HCT116 (cell line): ENCODE results near the gene NOS1. TPM values are rescaled to one million over a fixed set of nuclear protein-coding genes. Genes with fewer than 3 reads are reported as not detected.

ENCODE experiments used
- ATAC-seq: fragments of 200-7000 bp; cut with Tn5 transposase; 2 replicates; pipeline ENCODE4 v1.9.1; 2020; ENCODE audit warnings: mild to moderate bottlenecking, moderate library complexity
- BruUV-seq: library from RNA; stranded (reverse); fragments of 400-500 nt; replicated peaks from 2 replicates; lab custom pipeline; 2021; lab: Mats Ljungman, UMichigan
- CTCF ChIA-PET: fragments of 300-600 bp; sonication (Branson Sonifier 250); formaldehyde crosslinking; loops from one replicate; lab custom pipeline; 2021; ENCODE audit warnings: antibody characterized with exemption; lab: Charles Lee
- POLR2A ChIA-PET: fragments of 300-600, 350-600 bp; sonication (Branson Sonifier 250); formaldehyde crosslinking; loops from one replicate; lab custom pipeline; 2021; ENCODE audit warnings: antibody characterized with exemption; lab: Charles Lee
- RAD21 ChIA-PET, 2 experiments: fragments of 300-600 bp; sonication (Branson Sonifier 250); formaldehyde crosslinking; loops; one replicate each; lab custom pipeline; 2023; ENCODE audit warnings: low total read pairs in 2 of 2; ENCODE audit not compliant: uncharacterized antibody in 2 of 2, unreplicated experiment in 2 of 2, low non-redundant PET in 1 of 2; lab: Charles Lee
- DNase-seq: peaks from one replicate; pipeline ENCODE4 v3.0.0-alpha.2; 2010; ENCODE audit warnings: low read depth, low spot score
- H2AFZ ChIP-seq: fragments of 200-600 bp; shearing (Covaris generic), sonication (generic); 2 replicates; pipeline ENCODE4 v1.6.1; 2017; ENCODE audit warnings: low read depth, mixed run types, mixed read lengths, antibody characterized with exemption, low read length; ENCODE audit not compliant: poor library complexity, severe bottlenecking
- H3K27ac ChIP-seq: 2 replicates; pipeline ENCODE4 v1.5.1; 2012; ENCODE audit warnings: low read depth, low read length
- H3K27me3 ChIP-seq: fragments of 200-600 bp; sonication (generic); 2 replicates; pipeline ENCODE4 v1.6.1; 2016; ENCODE audit warnings: mixed run types, low read length, mixed read lengths; ENCODE audit not compliant: insufficient read depth
- H3K36me3 ChIP-seq, 2 experiments: fragments of 200-500 bp in 1 of 2; fragments of 200-600 bp in 1 of 2; sonication (Bioruptor generic) in 1 of 2; sonication (generic) in 1 of 2; 2 replicates each; pipeline versions ENCODE4 v1.5.1 to v1.6.1; 2014 to 2016; ENCODE audit warnings: low read length in 2 of 2, inconsistent platforms in 1 of 2, mixed read lengths in 1 of 2, mixed run types in 1 of 2; ENCODE audit not compliant: insufficient read depth in 2 of 2, control insufficient read depth in 1 of 2
- H3K4me1 ChIP-seq, 2 experiments: fragments of 200-600 bp in 1 of 2; sonication (generic) in 1 of 2; 2 replicates each; pipeline versions ENCODE4 v1.5.1 to v1.6.1; 2012 to 2017; ENCODE audit warnings: low read length in 2 of 2, inconsistent platforms in 1 of 2, mild to moderate bottlenecking in 1 of 2, mixed read lengths in 1 of 2, mixed run types in 1 of 2, moderate library complexity in 1 of 2; ENCODE audit not compliant: insufficient read depth in 2 of 2, control insufficient read depth in 1 of 2
- H3K4me2 ChIP-seq: fragments of 200-600 bp; sonication (generic); 2 replicates; pipeline ENCODE4 v1.6.1; 2017; ENCODE audit warnings: mixed run types, low read length, mixed read lengths
- H3K4me3 ChIP-seq, 2 experiments: fragments of 200-600 bp in 1 of 2; sonication (generic) in 1 of 2; replicated peaks in 1 of 2; 2 replicates each; pipeline ENCODE4 v1.5.1; 2011 to 2016; ENCODE audit warnings: low read length in 2 of 2, control low read depth in 1 of 2, low read depth in 1 of 2, mild to moderate bottlenecking in 1 of 2, mixed read lengths in 1 of 2, mixed run types in 1 of 2
- H3K79me2 ChIP-seq: fragments of 200-600 bp; sonication (generic); 2 replicates; pipeline ENCODE4 v1.6.1; 2017; ENCODE audit warnings: mild to moderate bottlenecking, mixed run types, low read length, moderate library complexity, mixed read lengths; ENCODE audit not compliant: insufficient read depth
- H3K9ac ChIP-seq: fragments of 200-600 bp; sonication (generic); 2 replicates; pipeline ENCODE4 v1.6.1; 2016; ENCODE audit warnings: low read length, mixed read lengths
- H3K9me2 ChIP-seq: fragments of 200-600 bp; sonication (generic), shearing (Covaris generic); 2 replicates; pipeline ENCODE4 v1.6.1; 2017; ENCODE audit warnings: mixed run types, mild to moderate bottlenecking, moderate library complexity; ENCODE audit not compliant: insufficient read depth
- H3K9me3 ChIP-seq, 2 experiments: fragments of 200-500 bp in 1 of 2; fragments of 200-600 bp in 1 of 2; sonication (Bioruptor generic) in 1 of 2; sonication (generic) in 1 of 2; 2 replicates each; pipeline ENCODE4 v1.6.1; 2014 to 2017; ENCODE audit warnings: low read length in 2 of 2, mixed read lengths in 2 of 2, inconsistent platforms in 1 of 2, low read depth in 1 of 2, mild to moderate bottlenecking in 1 of 2, mixed run types in 1 of 2, moderate library complexity in 1 of 2; ENCODE audit not compliant: control insufficient read depth in 1 of 2, insufficient read depth in 1 of 2
- H4K20me1 ChIP-seq: fragments of 200-600 bp; sonication (generic), shearing (Covaris generic); 2 replicates; pipeline ENCODE4 v1.6.1; 2017; ENCODE audit warnings: mixed run types, mild to moderate bottlenecking, moderate library complexity; ENCODE audit not compliant: insufficient read depth
- CBX3 ChIP-seq: IDR thresholded peaks from 2 replicates; pipeline ENCODE4 v1.6.1; 2012; ENCODE audit warnings: low read depth
- EGR1 ChIP-seq: IDR thresholded peaks from 2 replicates; pipeline ENCODE4 v1.6.1; 2012; ENCODE audit warnings: low read depth
- ELF1 ChIP-seq: IDR thresholded peaks from 2 replicates; pipeline ENCODE4 v1.6.1; 2012; ENCODE audit warnings: low read depth, borderline replicate concordance
- EZH2 ChIP-seq: fragments of 200-600 bp; sonication (generic); IDR thresholded peaks from 2 replicates; pipeline ENCODE4 v1.6.1; 2017; ENCODE audit warnings: antibody characterized with exemption, mixed run types
- FOSL1 ChIP-seq: IDR thresholded peaks from 2 replicates; pipeline ENCODE4 v1.6.1; 2012; ENCODE audit warnings: low read depth
- JUND ChIP-seq: IDR thresholded peaks from 2 replicates; pipeline ENCODE4 v1.6.1; 2012
- RAD21 ChIP-seq: IDR thresholded peaks from 2 replicates; pipeline ENCODE4 v1.6.1; 2012; ENCODE audit warnings: low read depth, mild to moderate bottlenecking
- SIN3A ChIP-seq: IDR thresholded peaks from 2 replicates; pipeline ENCODE4 v1.6.1; 2012; ENCODE audit warnings: low read depth
- SRF ChIP-seq: IDR thresholded peaks from 2 replicates; pipeline ENCODE4 v1.6.1; 2012; ENCODE audit warnings: low read depth
- TCF7L2 ChIP-seq: IDR thresholded peaks from 2 replicates; pipeline ENCODE4 v1.7.0; 2011; ENCODE audit warnings: borderline replicate concordance, inconsistent platforms; ENCODE audit not compliant: insufficient read depth, insufficient read length; ENCODE audit errors: extremely low read depth
- YY1 ChIP-seq: IDR thresholded peaks from 2 replicates; pipeline ENCODE4 v1.6.1; 2011; ENCODE audit warnings: low read length, low read depth, moderate library complexity, mild to moderate bottlenecking; ENCODE audit not compliant: insufficient replicate concordance; ENCODE audit errors: extremely low read depth
- ZBTB33 ChIP-seq: IDR thresholded peaks from 2 replicates; pipeline ENCODE4 v1.6.1; 2011; ENCODE audit warnings: mild to moderate bottlenecking, low read length, moderate library complexity; ENCODE audit not compliant: insufficient replicate concordance; ENCODE audit errors: extremely low read depth
- ZNF274 ChIP-seq: fragments of 200-500 bp; sonication (Bioruptor generic); IDR thresholded peaks from 2 replicates; pipeline ENCODE4 v1.6.1; 2014; ENCODE audit warnings: mild to moderate bottlenecking, low read depth, low read length, inconsistent platforms
- intact Hi-C: fragments of 100-400 bp; cut with micrococcal nuclease; formaldehyde crosslinking; loops from 2 replicates; pipeline ENCODE4 v1.10.0; 2022
- total RNA-seq: library from RNA; stranded (reverse); gene quantifications from one replicate; pipeline ENCODE4 v1.2.1, GENCODE V29; 2021; ENCODE audit not compliant: unreplicated experiment
- TF ChIP-seq, protein P1 (sequence below): IDR thresholded peaks from 2 replicates; pipeline ENCODE4 v1.6.1; 2012
- TF ChIP-seq, protein P2 (sequence below): IDR thresholded peaks from 2 replicates; pipeline ENCODE4 v1.6.1; 2012

NOS1 gene
- total RNA-seq, 1 experiment from 2014 or later, result 0.22 TPM

GRCh38 chr12:117171499-117172162, 189.8 kb downstream of the NOS1 start:
- ChIA-PET POLR2A (no interaction called here), RAD21 (no interaction called here), CTCF (no interaction called here)
- Histone ChIP-seq H3K4me2 (no peak overlapping the region), H3K27ac (no peak overlapping the region), H3K27me3 (no peaks in the 10 kb centered on the region), H2AFZ (no peak overlapping the region), H3K9ac (no peak overlapping the region), H3K9me3 (no peaks in the 10 kb centered on the region), H4K20me1 (no peaks in the 10 kb centered on the region), H3K4me1 (no peaks in the 10 kb centered on the region), H3K36me3 (peaks cover 58 to 62% of the 10 kb centered on the region in 2 experiments; a peak in 3 of 4 replicates), H3K79me2 (no peaks in the 10 kb centered on the region), H3K9me2 (no peaks in the 10 kb centered on the region), H3K4me3 (no peak overlapping the region)
- no peak for DNase-seq
- BruUV-seq, result no TSS peak
- intact Hi-C loops, result no loop called here
- no peak for ATAC-seq
- TF ChIP-seq SIN3A, result no peak
- TF ChIP-seq, protein P1, sequence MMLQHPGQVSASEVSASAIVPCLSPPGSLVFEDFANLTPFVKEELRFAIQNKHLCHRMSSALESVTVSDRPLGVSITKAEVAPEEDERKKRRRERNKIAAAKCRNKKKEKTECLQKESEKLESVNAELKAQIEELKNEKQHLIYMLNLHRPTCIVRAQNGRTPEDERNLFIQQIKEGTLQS, result no peak
- TF ChIP-seq JUND, result no peak
- no peak for TF ChIP-seq ELF1

GRCh38 chr12:117169548-117169947, 191.9 kb downstream of the NOS1 start:
- no peak overlapping the region for H2AFZ ChIP-seq
- ChIA-PET POLR2A (no interaction called here), CTCF (no interaction called here), RAD21 (no interaction called here)
- no peak for DNase-seq
- H3K4me3 ChIP-seq, result no peak overlapping the region
- H3K79me2 ChIP-seq, result no peaks in the 10 kb centered on the region
- peaks cover 56 to 59% of the 10 kb centered on the region in 2 experiments; a peak in 3 of 4 replicates for H3K36me3 ChIP-seq
- no peak overlapping the region for H3K9ac ChIP-seq
- ATAC-seq, result no peak
- BruUV-seq, result no TSS peak
- no peak overlapping the region for H3K27ac ChIP-seq
- H3K9me3 ChIP-seq, result no peaks in the 10 kb centered on the region
- intact Hi-C loops, result no loop called here
- no peaks in the 10 kb centered on the region for H4K20me1 ChIP-seq
- no peaks in the 10 kb centered on the region for H3K9me2 ChIP-seq
- H3K4me2 ChIP-seq, result no peak overlapping the region
- H3K27me3 ChIP-seq, result no peaks in the 10 kb centered on the region
- no peaks in the 10 kb centered on the region for H3K4me1 ChIP-seq
- TF ChIP-seq, protein P2, sequence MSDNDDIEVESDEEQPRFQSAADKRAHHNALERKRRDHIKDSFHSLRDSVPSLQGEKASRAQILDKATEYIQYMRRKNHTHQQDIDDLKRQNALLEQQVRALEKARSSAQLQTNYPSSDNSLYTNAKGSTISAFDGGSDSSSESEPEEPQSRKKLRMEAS, result no peak
- TF ChIP-seq, protein P1, result no peak
- TF ChIP-seq YY1 (no peak), ZNF274 (no peak), SRF (no peak), EGR1 (no peak), TCF7L2 (no peak), FOSL1 (no peak), CBX3 (no peak), SIN3A (no peak), ZBTB33 (no peak), JUND (no peak), ELF1 (no peak), RAD21 (no peak), EZH2 (no peak)
